IMR-90 (cell line): ENCODE measurements around the gene GALNT14. TPM values are rescaled to one million over a fixed set of nuclear protein-coding genes. Genes with fewer than 3 reads are reported as not detected.

Source experiments
- ATAC-seq: fragments of 200-7000 bp; cut with Tn5 transposase; 2 replicates; pipeline ENCODE4 v1.9.1; 2020; ENCODE audit warnings: low read depth, mild to moderate bottlenecking, moderate library complexity
- BruUV-seq: library from RNA; stranded (reverse); fragments of 400-500 nt; replicated peaks from 2 replicates; lab custom pipeline; 2021; lab: Mats Ljungman, UMichigan
- CTCF ChIA-PET: fragments of 300-600 bp; formaldehyde crosslinking; extraction: SDS; loops from one replicate; lab custom pipeline; 2021; ENCODE audit warnings: antibody characterized with exemption; lab: Yijun Ruan, JAX
- POLR2A ChIA-PET: fragments of 300-600 bp; sonication (Branson Sonifier 250); formaldehyde crosslinking; loops from one replicate; lab custom pipeline; 2022; ENCODE audit warnings: antibody characterized with exemption; ENCODE audit not compliant: unreplicated experiment; lab: Charles Lee
- DNase-seq: peaks from one replicate; pipeline ENCODE4 v3.0.0; 2013
- H2AFZ ChIP-seq: replicated peaks from 2 replicates; pipeline ENCODE3; 2013; ENCODE audit warnings: low read length, mild to moderate bottlenecking; ENCODE audit not compliant: poor library complexity
- H2AK5ac ChIP-seq: 2 replicates; pipeline ENCODE4 v1.6.1; 2013; ENCODE audit warnings: low read depth, low read length, inconsistent platforms
- H2AK9ac ChIP-seq: replicated peaks from 2 replicates; pipeline ENCODE3; 2013; ENCODE audit warnings: mild to moderate bottlenecking, low read depth, low read length, moderate library complexity; ENCODE audit not compliant: poor library complexity
- H2BK120ac ChIP-seq: 2 replicates; pipeline ENCODE4 v1.6.1; 2013; ENCODE audit warnings: low read depth, low read length, inconsistent platforms
- H2BK15ac ChIP-seq: 3 replicates; pipeline ENCODE4 v1.6.1; 2013; ENCODE audit warnings: low read depth, low read length, inconsistent platforms
- H2BK20ac ChIP-seq: 2 replicates; pipeline ENCODE4 v1.6.1; 2013; ENCODE audit warnings: low read depth, mild to moderate bottlenecking, inconsistent platforms, low read length, moderate library complexity
- H2BK5ac ChIP-seq: 2 replicates; pipeline ENCODE4 v1.6.1; 2013; ENCODE audit warnings: mild to moderate bottlenecking, low read depth, low read length, inconsistent platforms; ENCODE audit not compliant: poor library complexity, severe bottlenecking
- H3K14ac ChIP-seq: replicated peaks from 2 replicates; pipeline ENCODE4 v1.6.1; 2013; ENCODE audit warnings: low read depth, low read length, inconsistent platforms
- H3K18ac ChIP-seq: 2 replicates; pipeline ENCODE4 v1.6.1; 2013; ENCODE audit warnings: low read depth, low read length, control low read depth
- H3K23ac ChIP-seq: 2 replicates; pipeline ENCODE4 v1.6.1; 2013; ENCODE audit warnings: low read depth, low read length, inconsistent platforms
- H3K27ac ChIP-seq: 2 replicates; pipeline ENCODE4 v1.5.1; 2013; ENCODE audit warnings: mild to moderate bottlenecking, control low read depth, low read length; ENCODE audit not compliant: insufficient read depth
- H3K27me3 ChIP-seq: 2 replicates; pipeline ENCODE4 v1.6.1; 2013; ENCODE audit warnings: low read length; ENCODE audit not compliant: control insufficient read depth, insufficient read depth
- H3K36me3 ChIP-seq: 2 replicates; pipeline ENCODE4 v1.6.1; 2013; ENCODE audit warnings: low read length, mixed read lengths; ENCODE audit not compliant: control insufficient read depth, insufficient read depth
- H3K4ac ChIP-seq: 2 replicates; pipeline ENCODE4 v1.6.1; 2013; ENCODE audit warnings: low read depth, low read length, inconsistent platforms
- H3K4me1 ChIP-seq: 2 replicates; pipeline ENCODE4 v1.6.1; 2013; ENCODE audit warnings: low read length, mixed read lengths; ENCODE audit not compliant: control insufficient read depth, insufficient read depth
- H3K4me2 ChIP-seq: 2 replicates; pipeline ENCODE4 v1.6.1; 2013; ENCODE audit warnings: low read depth, mild to moderate bottlenecking, control low read depth, low read length, moderate library complexity
- H3K4me3 ChIP-seq: 2 replicates; pipeline ENCODE4 v1.5.1; 2013; ENCODE audit warnings: low read depth, mild to moderate bottlenecking, control low read depth, low read length, moderate library complexity; ENCODE audit not compliant: insufficient read depth
- H3K56ac ChIP-seq: 2 replicates; pipeline ENCODE4 v1.6.1; 2013; ENCODE audit warnings: low read length, inconsistent platforms; ENCODE audit not compliant: insufficient read depth; ENCODE audit errors: extremely low read depth
- H3K79me1 ChIP-seq, 2 experiments: 2 replicates each; pipeline ENCODE4 v1.6.1; 2013; ENCODE audit warnings: low read length in 2 of 2, inconsistent platforms in 1 of 2, low read depth in 1 of 2
- H3K9ac ChIP-seq: 2 replicates; pipeline ENCODE4 v1.6.1; 2013; ENCODE audit warnings: low read depth, low read length, control low read depth
- H3K9me1 ChIP-seq: 2 replicates; pipeline ENCODE4 v1.6.1; 2013; ENCODE audit warnings: low read length, inconsistent platforms; ENCODE audit not compliant: insufficient read depth
- H3K9me3 ChIP-seq: 2 replicates; pipeline ENCODE4 v1.6.1; 2013; ENCODE audit warnings: low read length; ENCODE audit not compliant: control insufficient read depth, insufficient read depth
- H4K20me1 ChIP-seq: 2 replicates; pipeline ENCODE4 v1.6.1; 2013; ENCODE audit warnings: low read length, inconsistent platforms; ENCODE audit not compliant: insufficient read depth
- H4K5ac ChIP-seq: 2 replicates; pipeline ENCODE4 v1.6.1; 2013; ENCODE audit warnings: mild to moderate bottlenecking, low read depth, low read length, control low read depth
- H4K8ac ChIP-seq, 2 experiments: 2 replicates each; pipeline ENCODE4 v1.6.1; 2013; ENCODE audit warnings: low read depth in 2 of 2, low read length in 2 of 2, control low read depth in 1 of 2, inconsistent platforms in 1 of 2
- H4K91ac ChIP-seq: 2 replicates; pipeline ENCODE4 v1.6.1; 2013; ENCODE audit warnings: low read depth, low read length, inconsistent platforms; ENCODE audit not compliant: insufficient read depth
- CEBPB ChIP-seq: IDR thresholded peaks from 2 replicates; pipeline ENCODE4 v1.6.1; 2012; ENCODE audit warnings: low read depth, low read length, improper control_type of control experiment
- CHD1 ChIP-seq: IDR thresholded peaks from 2 replicates; pipeline ENCODE4 v1.6.1; 2012; ENCODE audit warnings: low read depth, low read length, improper control_type of control experiment
- CTCF ChIP-seq: conservative IDR thresholded peaks from 2 replicates; pipeline ENCODE4 v1.5.1; 2012; ENCODE audit warnings: mild to moderate bottlenecking, low read depth, low read length, improper control_type of control experiment
- MAFK ChIP-seq: IDR thresholded peaks from 2 replicates; pipeline ENCODE4 v1.6.1; 2012; ENCODE audit warnings: low read depth, low read length, improper control_type of control experiment
- MXI1 ChIP-seq: IDR thresholded peaks from 2 replicates; pipeline ENCODE4 v1.6.1; 2012; ENCODE audit warnings: low read depth, mild to moderate bottlenecking, low read length, moderate library complexity, borderline replicate concordance
- RCOR1 ChIP-seq: IDR thresholded peaks from 2 replicates; pipeline ENCODE4 v1.6.1; 2012; ENCODE audit warnings: mild to moderate bottlenecking, low read length, improper control_type of control experiment; ENCODE audit not compliant: insufficient replicate concordance
- RFX5 ChIP-seq: IDR thresholded peaks from 2 replicates; pipeline ENCODE4 v1.8.0; 2012; ENCODE audit warnings: low read depth, mild to moderate bottlenecking, low read length, moderate library complexity
- USF2 ChIP-seq: fragments of 150-350 bp; IDR thresholded peaks from 2 replicates; pipeline ENCODE4 v1.6.1; 2017; ENCODE audit warnings: mild to moderate bottlenecking, antibody characterized with exemption, low read length, low read depth
- WGBS, 2 experiments: methylation state at CpG; one replicate each; pipeline versions ENCODE4 v1.1.5 to v1.1.7; 2013; ENCODE audit warnings: missing lambda C conversion rate in 2 of 2; ENCODE audit not compliant: insufficient read length in 1 of 2; ENCODE audit errors: extremely low coverage in 2 of 2; 5-methylcytosine and 5-hydroxymethylcytosine counted together
- dilution Hi-C: fragments of 300-500 bp; cut with HindIII; formaldehyde crosslinking; loops from one replicate; pipeline ENCODE4 v1.14.3; 2018; ENCODE audit warnings: low sequenced_read_pairs; ENCODE audit not compliant: unreplicated experiment
- in situ Hi-C: fragments of 300-500 bp; cut with MboI; formaldehyde crosslinking; loops from 3 replicates; pipeline ENCODE4 v1.14.3; 2019; ENCODE audit warnings: low sequenced_read_pairs, inconsistent platforms, mixed read lengths
- intact Hi-C: fragments of 100-400 bp; cut with micrococcal nuclease; formaldehyde crosslinking; loops from 2 replicates; pipeline ENCODE4 v1.10.0; 2022
- polyA plus RNA-seq, 3 experiments: library from polyadenylated mRNA; depleted of rRNA; stranded (reverse); fragments of >200 nt; gene quantifications; 2 replicates each; pipeline ENCODE4 v1.2.3, GENCODE V29; 2012; ENCODE audit warnings: low replicate concordance in 1 of 3
- total RNA-seq: library from RNA; depleted of rRNA; stranded (reverse); fragments of >200 nt; gene quantifications from 2 replicates; pipeline ENCODE4 v1.2.3, GENCODE V29; 2012

Gene GALNT14
- total and polyA plus RNA-seq, 2 of the 4 experiments (the other 2 are of a cell fraction) = 0.15 to 0.18 TPM

GRCh38 chr2:31101701-31102100 lies 36.5 kb downstream of the GALNT14 start:
- Histone ChIP-seq H3K14ac (no peak overlapping the region), H3K4me1 (no peaks in the 10 kb centered on the region), H3K27me3 (no peaks in the 10 kb centered on the region), H2AFZ (no peak overlapping the region), H4K8ac (no peak overlapping the region), H2AK9ac (no peak overlapping the region), H3K9me3 (no peaks in the 10 kb centered on the region), H2BK20ac (no peak overlapping the region), H4K91ac (no peak overlapping the region), H3K18ac (no peak overlapping the region), H3K36me3 (no peaks in the 10 kb centered on the region), H3K4ac (no peak overlapping the region), H2BK5ac (no peak overlapping the region), H3K4me3 (no peak overlapping the region), H4K20me1 (no peaks in the 10 kb centered on the region), H2BK120ac (no peak overlapping the region), H2AK5ac (no peak overlapping the region), H3K9ac (no peak overlapping the region), H3K79me1 (no peaks in the 10 kb centered on the region), H3K27ac (no peak overlapping the region), H4K5ac (no peak overlapping the region), H2BK15ac (no peak overlapping the region), H3K9me1 (no peaks in the 10 kb centered on the region), H3K4me2 (no peak overlapping the region), H3K23ac (no peak overlapping the region), H3K56ac (no peak overlapping the region)
- in situ Hi-C loops = no loop called here
- DNase-seq = no peak
- intact Hi-C loops = no loop called here
- POLR2A ChIA-PET = no interaction called here
- dilution Hi-C loops = no loop called here
- CTCF ChIA-PET = no interaction called here
- WGBS, 2 experiments = no CpG with 5 or more reads among the region's 2 CpGs
- TF ChIP-seq RCOR1 = no peak
- no peak for TF ChIP-seq CHD1
- TF ChIP-seq USF2 = no peak
- no peak for TF ChIP-seq RFX5
- TF ChIP-seq CTCF = no peak
- no peak for TF ChIP-seq CEBPB
- TF ChIP-seq MXI1 = no peak
- no peak for TF ChIP-seq MAFK
- BruUV-seq = no TSS peak
- no peak for ATAC-seq
